Naive thymus-derived CD4-positive, alpha-beta T cell (primary cell): ENCODE data around the gene OR51M1. TPM values are rescaled to one million over a fixed set of nuclear protein-coding genes. Genes with fewer than 3 reads are reported as not detected.
"Not testable (repeated sequence)": the region's sequence is repeated elsewhere in the genome, so short reads cannot be mapped to it uniquely, and the experiment has no call there.

Experiments
- ATAC-seq: fragments of 150-1000 bp; cut with Tn5 transposase; 2 replicates; pipeline ENCODE4 v1.10.0; 2021; ENCODE audit warnings: mild to moderate bottlenecking, moderate library complexity
- CTCF ChIA-PET: fragments of 350-600 bp; sonication (Branson Sonifier 250); formaldehyde crosslinking; loops from one replicate; lab custom pipeline; 2021; ENCODE audit warnings: antibody characterized with exemption; lab: Charles Lee
- POLR2A ChIA-PET: fragments of 350-600 bp; sonication (Branson Sonifier 250); formaldehyde crosslinking; loops from one replicate; lab custom pipeline; 2021; ENCODE audit warnings: antibody characterized with exemption, inconsistent platforms; lab: Charles Lee
- DNase-seq, 9 donors: peaks; one replicate each; pipeline versions ENCODE4 v3.0.0 to v3.0.0-alpha.2; 2020 to 2022; ENCODE audit warnings: mixed read lengths in 1 of 9
- H3K27ac ChIP-seq: one replicate; pipeline ENCODE4 v1.7.0; 2013; ENCODE audit warnings: mild to moderate bottlenecking, low read depth, low read length, moderate library complexity
- H3K27me3 ChIP-seq, 2 donors: one replicate each; pipeline ENCODE4 v1.7.0; 2013; ENCODE audit warnings: low read length in 2 of 2, mild to moderate bottlenecking in 2 of 2, moderate library complexity in 2 of 2; ENCODE audit not compliant: control insufficient read depth in 2 of 2, insufficient read depth in 2 of 2
- H3K36me3 ChIP-seq, 3 experiments: 1 replicate in 2 of 3; 2 replicates in 1 of 3; pipeline ENCODE4 v1.7.0; 2013; ENCODE audit warnings: low read length in 3 of 3, mild to moderate bottlenecking in 3 of 3, moderate library complexity in 1 of 3; ENCODE audit not compliant: insufficient read depth in 3 of 3, control insufficient read depth in 2 of 3
- H3K4me1 ChIP-seq, 2 donors: one replicate each; pipeline ENCODE4 v1.7.0; 2013; ENCODE audit warnings: low read length in 2 of 2, mild to moderate bottlenecking in 2 of 2, moderate library complexity in 1 of 2; ENCODE audit not compliant: control insufficient read depth in 2 of 2, insufficient read depth in 2 of 2
- H3K4me3 ChIP-seq: 2 replicates; pipeline ENCODE4 v1.7.0; 2013; ENCODE audit warnings: mild to moderate bottlenecking, low read length
- H3K9me3 ChIP-seq, 3 experiments: 1 replicate in 2 of 3; 2 replicates in 1 of 3; pipeline ENCODE4 v1.7.0; 2013; ENCODE audit warnings: low read length in 3 of 3; ENCODE audit not compliant: control insufficient read depth in 2 of 3
- H3K27ac Mint-ChIP-seq, 9 donors: one replicate each; pipeline ENCODE4 v1.8.0; 2020 to 2022; ENCODE audit warnings: mixed read lengths in 9 of 9, mild to moderate bottlenecking in 8 of 9, moderate library complexity in 5 of 9, inconsistent platforms in 2 of 9
- H3K27me3 Mint-ChIP-seq, 5 donors: one replicate each; pipeline ENCODE4 v1.8.0; 2021 to 2022; ENCODE audit warnings: mixed read lengths in 5 of 5, mild to moderate bottlenecking in 1 of 5
- H3K36me3 Mint-ChIP-seq, 5 donors: one replicate each; pipeline ENCODE4 v1.8.0; 2020 to 2022; ENCODE audit warnings: mixed read lengths in 5 of 5, mild to moderate bottlenecking in 3 of 5, inconsistent platforms in 1 of 5
- H3K4me1 Mint-ChIP-seq, 7 donors: one replicate each; pipeline ENCODE4 v1.8.0; 2020 to 2022; ENCODE audit warnings: mixed read lengths in 7 of 7, mild to moderate bottlenecking in 3 of 7, inconsistent platforms in 1 of 7
- H3K4me3 Mint-ChIP-seq, 10 donors: one replicate each; pipeline ENCODE4 v1.8.0; 2020 to 2022; ENCODE audit warnings: mild to moderate bottlenecking in 10 of 10, mixed read lengths in 10 of 10, moderate library complexity in 6 of 10, inconsistent platforms in 2 of 10
- H3K9me3 Mint-ChIP-seq, 11 donors: one replicate each; pipeline ENCODE4 v1.8.0; 2020 to 2022; ENCODE audit warnings: mixed read lengths in 11 of 11, mild to moderate bottlenecking in 4 of 11, inconsistent platforms in 1 of 11, moderate library complexity in 1 of 11
- intact Hi-C, 2 donors: fragments of 100-400 bp; cut with micrococcal nuclease; formaldehyde crosslinking; loops; one replicate each; pipeline ENCODE4 v1.15.1; 2023
- polyA plus RNA-seq, 2 donors: library from polyadenylated mRNA; unstranded; fragments of 300-500 nt; fragmentation: Illumina TruSeq; gene quantifications; one replicate each; pipeline ENCODE4 v1.2.3, GENCODE V29; 2021
- total RNA-seq, 6 experiments: library from RNA in 5 of 6; stranded (reverse) in 5 of 6; gene quantifications; 1 replicate in 5 of 6; 2 replicates in 1 of 6; pipeline ENCODE4 v1.2.3 and lab custom pipeline; 2021 to 2026

Gene OR51M1
- total and polyA plus RNA-seq, 7 experiments from 2014 or later: not detected

DNA sequence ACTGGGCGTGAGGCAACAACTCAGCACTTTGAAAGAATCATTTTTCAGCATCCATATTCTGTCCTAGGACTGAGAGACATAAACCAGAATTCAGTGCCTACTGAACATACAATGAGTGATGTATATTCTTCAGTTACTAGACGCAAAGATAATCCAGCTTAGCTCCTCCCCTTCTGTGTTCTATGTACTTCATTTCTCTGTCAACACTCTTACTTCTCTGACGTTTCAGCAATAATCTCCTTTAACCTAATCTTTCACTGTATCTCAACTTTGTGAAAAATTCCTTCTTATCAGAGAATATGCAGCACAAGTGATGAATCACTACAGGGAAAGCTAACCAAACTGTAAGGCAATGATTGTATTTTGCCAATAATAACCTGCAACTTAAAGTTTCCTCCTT is 37.8 kb upstream of the OR51M1 start:
- no peak for ATAC-seq
- Mint-ChIP-seq H3K4me3 (no peak overlapping the region), H3K36me3 (no peaks in the 10 kb centered on the region), H3K9me3 (no peaks in the 10 kb centered on the region), H3K27ac (no peak overlapping the region), H3K4me1 (no peaks in the 10 kb centered on the region), H3K27me3 (peaks cover 0 to 11% (median 0%) of the 10 kb centered on the region in 5 donors)
- no peak for DNase-seq
- no peaks in the 10 kb centered on the region for H3K27me3 ChIP-seq
- ChIA-PET POLR2A (no interaction called here), CTCF (no interaction called here)
- no peak overlapping the region for H3K27ac ChIP-seq
- H3K9me3 ChIP-seq: no peaks in the 10 kb centered on the region
- H3K4me1 ChIP-seq: no peaks in the 10 kb centered on the region
- H3K36me3 ChIP-seq: no peaks in the 10 kb centered on the region
- H3K4me3 ChIP-seq: no peak overlapping the region
- intact Hi-C loops: no loop called here

DNA sequence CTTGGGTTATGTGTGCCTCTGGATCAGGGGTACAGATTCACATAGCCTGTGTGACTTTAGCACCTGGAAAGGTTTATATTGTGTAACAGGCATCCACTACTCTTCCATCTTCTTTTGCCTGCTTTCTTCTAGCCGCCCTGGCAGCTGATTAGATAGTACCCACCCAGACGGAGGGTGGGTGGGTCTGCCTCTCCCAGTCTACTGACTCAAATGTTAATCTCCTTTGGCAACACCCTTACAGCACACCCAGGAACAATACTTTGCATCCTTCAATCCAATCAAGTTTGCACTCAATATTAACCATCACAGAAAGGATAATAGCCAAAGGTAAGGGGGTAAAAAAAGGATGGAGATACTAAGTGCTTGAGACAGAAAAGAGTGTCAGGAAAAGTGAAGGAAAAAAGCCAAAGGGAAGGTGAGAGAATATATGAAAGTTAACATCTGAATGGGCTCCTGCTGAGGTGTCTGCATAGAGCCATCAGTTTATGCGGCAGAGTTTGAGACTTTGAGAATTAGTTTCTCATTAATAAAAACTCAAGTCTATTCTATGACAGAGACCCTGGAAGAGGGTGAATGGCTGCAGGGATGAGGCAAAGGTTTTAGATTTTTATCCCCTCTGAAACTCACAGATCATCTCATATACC is 34.9 kb upstream of the OR51M1 start:
- ChIA-PET POLR2A (interaction anchor here (0.7 kb wide), 1 partner anchor 360 kb away, joined by 3 read pairs; no protein-coding TSS in a partner anchor), CTCF (no interaction called here)
- Histone ChIP-seq H3K4me1 (no peaks in the 10 kb centered on the region), H3K4me3 (no peak overlapping the region), H3K27me3 (no peaks in the 10 kb centered on the region), H3K27ac (no peak overlapping the region), H3K9me3 (no peaks in the 10 kb centered on the region), H3K36me3 (no peaks in the 10 kb centered on the region)
- Mint-ChIP-seq H3K9me3 (peaks cover 0 to 5% (median 0%) of the 10 kb centered on the region in 11 donors), H3K27me3 (peaks cover 0 to 11% (median 8%) of the 10 kb centered on the region in 5 donors), H3K4me1 (no peaks in the 10 kb centered on the region), H3K4me3 (no peak overlapping the region), H3K27ac (no peak overlapping the region), H3K36me3 (no peaks in the 10 kb centered on the region)
- ATAC-seq: no peak
- no peak for DNase-seq
- intact Hi-C loops: no loop called here

- peaks cover 0 to 5% (median 0%) of the 10 kb centered on the region in 11 donors for H3K9me3 Mint-ChIP-seq
- ChIA-PET CTCF (no interaction called here), POLR2A (interaction anchor here (0.7 kb wide), 1 partner anchor 361 kb away, joined by 3 read pairs; no protein-coding TSS in a partner anchor)
- Histone ChIP-seq H3K27ac (no peak overlapping the region), H3K4me1 (no peaks in the 10 kb centered on the region), H3K9me3 (no peaks in the 10 kb centered on the region), H3K27me3 (no peaks in the 10 kb centered on the region), H3K4me3 (no peak overlapping the region), H3K36me3 (no peaks in the 10 kb centered on the region)
- no peak overlapping the region for H3K27ac Mint-ChIP-seq
- no peak overlapping the region for H3K4me3 Mint-ChIP-seq
- intact Hi-C loops: no loop called here
- H3K36me3 Mint-ChIP-seq: no peaks in the 10 kb centered on the region
- DNase-seq (no peak), ATAC-seq (no peak)
- no peaks in the 10 kb centered on the region for H3K4me1 Mint-ChIP-seq
- peaks cover 0 to 11% (median 10%) of the 10 kb centered on the region in 5 donors for H3K27me3 Mint-ChIP-seq
These were observed 34.1 kb upstream of the OR51M1 start for GRCh38 chr11:5349550-5349949.

GRCh38 chr11:5351208-5351607 is 32.4 kb upstream of the OR51M1 start, which contains the start of gene OR51B6:
Gene OR51B6, plus strand, starts transcription at chr11:5351508. Its CDS starts 0 bp downstream, at chr11:5351508.
- DNase-seq (no peak), ATAC-seq (no peak)
- Mint-ChIP-seq H3K27ac (no peak within 1 kb of the TSS), H3K4me3 (no peak within 1 kb of the TSS), H3K4me1 (no peaks in the 10 kb centered on the region), H3K36me3 (peaks cover 0 to 3% (median 0%) of the 10 kb centered on the region in 5 donors), H3K9me3 (peaks cover 0 to 5% (median 0%) of the 10 kb centered on the region in 11 donors), H3K27me3 (peaks cover 0 to 15% (median 11%) of the 10 kb centered on the region in 5 donors)
- intact Hi-C loops: no loop called here
- H3K9me3 ChIP-seq: no peaks in the 10 kb centered on the region
- ChIA-PET CTCF (no interaction called here), POLR2A (no interaction called here)
- no peak within 1 kb of the TSS for H3K4me3 ChIP-seq
- no peaks in the 10 kb centered on the region for H3K27me3 ChIP-seq
- H3K27ac ChIP-seq: no peak within 1 kb of the TSS
- no peaks in the 10 kb centered on the region for H3K36me3 ChIP-seq
- no peaks in the 10 kb centered on the region for H3K4me1 ChIP-seq

DNA sequence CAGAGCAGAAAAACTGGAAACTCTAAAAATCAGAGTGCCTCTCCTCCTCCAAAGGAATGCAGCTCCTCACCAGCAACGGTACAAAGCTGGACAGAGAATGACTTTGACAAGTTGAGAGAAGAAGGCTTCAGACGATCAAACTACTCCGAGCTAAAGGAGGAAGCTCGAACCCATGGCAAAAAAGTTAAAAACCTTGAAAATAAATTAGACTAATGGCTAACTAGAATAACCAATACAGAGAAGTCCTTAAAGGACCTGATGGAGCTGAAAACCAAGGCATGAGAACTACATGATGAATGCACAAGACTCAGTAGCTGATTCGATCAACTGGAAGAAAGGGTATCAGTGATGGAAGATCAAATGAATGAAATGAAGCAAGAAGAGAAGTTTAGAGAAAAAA is 27.6 kb upstream of the OR51M1 start:
- Mint-ChIP-seq H3K9me3 (peaks cover 0 to 12% (median 1%) of the 10 kb centered on the region in 11 donors), H3K27me3 (peaks cover 0 to 11% (median 7%) of the 10 kb centered on the region in 5 donors)
- CTCF ChIA-PET, H3K27ac ChIP-seq, H3K4me1 ChIP-seq, H3K27ac Mint-ChIP-seq, POLR2A ChIA-PET, intact Hi-C loops, DNase-seq, ATAC-seq, H3K9me3 ChIP-seq, H3K4me3 ChIP-seq, H3K27me3 ChIP-seq, H3K36me3 Mint-ChIP-seq, H3K4me3 Mint-ChIP-seq, H3K36me3 ChIP-seq, H3K4me1 Mint-ChIP-seq: not testable (repeated sequence)

- Mint-ChIP-seq H3K4me3 (no peak overlapping the region), H3K27ac (no peak overlapping the region), H3K36me3 (peaks cover 0 to 4% (median 0%) of the 10 kb centered on the region in 5 donors), H3K9me3 (peaks cover 0 to 13% (median 6%) of the 10 kb centered on the region in 11 donors), H3K4me1 (no peaks in the 10 kb centered on the region), H3K27me3 (peaks cover 0 to 15% (median 8%) of the 10 kb centered on the region in 5 donors)
- ChIA-PET POLR2A (no interaction called here), CTCF (no interaction called here)
- H3K27me3 ChIP-seq: no peaks in the 10 kb centered on the region
- no peak for DNase-seq
- no peak overlapping the region for H3K27ac ChIP-seq
- H3K36me3 ChIP-seq: no peaks in the 10 kb centered on the region
- H3K4me3 ChIP-seq: no peak overlapping the region
- ATAC-seq: no peak
- no peaks in the 10 kb centered on the region for H3K9me3 ChIP-seq
- intact Hi-C loops: no loop called here
- no peaks in the 10 kb centered on the region for H3K4me1 ChIP-seq
These were observed 21.5 kb upstream of the OR51M1 start for GRCh38 chr11:5362017-5362625.
